HG02763 (cell line): ENCODE data around the gene IRF6.
"Not testable (repeated sequence)": the region's sequence is repeated elsewhere in the genome, so short reads cannot be mapped to it uniquely, and the experiment has no call there.

Experiments
- ATAC-seq: cut with Tn5 transposase; IDR thresholded peaks from one replicate; pipeline ENCODE4 v1.9.1; 2021; ENCODE audit warnings: mild to moderate bottlenecking, moderate library complexity; ENCODE audit not compliant: unreplicated experiment

Gene IRF6

GRCh38 chr1:209823143-209824041 lies 17.4 kb upstream of the IRF6 start:
- ATAC-seq, result no peak

DNA sequence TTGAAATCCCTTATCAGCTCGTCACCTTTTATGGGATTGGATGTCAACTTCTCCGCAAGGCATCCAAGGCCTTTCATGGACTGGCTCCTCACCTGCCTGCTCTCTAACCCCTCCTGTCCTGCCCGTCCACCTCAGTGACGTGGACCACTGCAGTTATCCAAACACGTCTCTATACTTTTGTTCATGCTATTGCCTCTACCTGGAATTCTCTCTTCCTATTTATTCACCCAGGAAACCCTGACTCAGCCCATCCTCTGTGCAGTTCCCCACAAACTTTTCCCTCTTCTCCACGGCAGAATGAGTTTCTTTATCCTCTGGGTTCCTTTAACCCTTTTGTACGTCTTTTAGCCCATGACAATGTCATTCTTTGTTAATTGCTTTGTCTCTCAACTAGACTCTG lies 16.8 kb upstream of the IRF6 start:
- no peak for ATAC-seq

- ATAC-seq, result no peak
Measured at GRCh38 chr1:209820986-209821385, 15.0 kb upstream of the IRF6 start.

GRCh38 chr1:209819058-209819457 lies 13.1 kb upstream of the IRF6 start:
- ATAC-seq, result no peak

GRCh38 chr1:209817691-209818090 lies 11.7 kb upstream of the IRF6 start:
- ATAC-seq, result no peak

- no peak for ATAC-seq
Measured at GRCh38 chr1:209816923-209817322, 11.0 kb upstream of the IRF6 start.

DNA sequence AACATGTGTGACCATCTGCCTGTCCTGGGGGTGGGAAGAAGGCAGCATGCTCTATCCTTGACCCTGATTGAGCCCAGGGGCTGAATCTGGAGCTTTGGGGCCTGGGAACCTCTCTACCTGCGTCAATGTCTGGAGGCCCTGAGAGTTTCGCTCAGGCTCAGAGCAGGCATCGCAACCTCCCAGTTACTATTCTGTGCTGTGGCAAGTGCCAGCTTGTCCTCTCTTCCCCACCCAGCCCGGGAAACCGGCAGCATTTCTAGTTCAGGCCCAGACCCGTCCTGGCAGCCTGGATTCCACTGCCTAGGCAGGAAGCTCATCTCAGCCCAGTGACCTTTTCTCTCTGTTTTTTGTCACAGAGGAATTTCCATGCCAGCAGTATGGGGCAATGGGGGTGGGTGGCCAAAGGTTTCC lies 10.0 kb upstream of the IRF6 start:
- ATAC-seq, result no peak

GRCh38 chr1:209815490-209815889 lies 9.5 kb upstream of the IRF6 start:
- no peak for ATAC-seq

GRCh38 chr1:209813902-209814301 lies 8.0 kb upstream of the IRF6 start:
- no peak for ATAC-seq

DNA sequence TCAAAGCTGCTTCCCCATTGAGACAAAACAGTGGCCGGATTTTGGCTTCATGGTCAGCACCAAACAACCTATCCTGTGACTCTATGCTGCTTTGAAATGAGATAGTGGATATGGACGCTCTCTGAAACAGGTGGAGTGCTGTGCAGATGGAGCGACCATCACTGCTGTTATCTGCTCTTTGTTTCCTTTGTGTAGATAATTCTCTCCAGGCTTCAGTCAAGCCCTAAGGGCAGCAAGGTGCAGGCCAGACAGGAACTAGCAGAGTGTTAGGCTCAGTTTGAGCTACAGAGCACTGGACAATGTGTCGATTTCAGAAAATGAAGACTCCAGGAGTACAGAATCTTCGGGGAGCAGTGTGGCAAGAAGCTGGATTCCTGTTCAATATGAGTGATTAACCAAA lies 4.8 kb upstream of the IRF6 start:
- no peak for ATAC-seq

GRCh38 chr1:209809611-209810010 lies 3.7 kb upstream of the IRF6 start:
- ATAC-seq, result no peak

GRCh38 chr1:209808059-209808581 lies 2.2 kb upstream of the IRF6 start:
- ATAC-seq, result no peak

DNA sequence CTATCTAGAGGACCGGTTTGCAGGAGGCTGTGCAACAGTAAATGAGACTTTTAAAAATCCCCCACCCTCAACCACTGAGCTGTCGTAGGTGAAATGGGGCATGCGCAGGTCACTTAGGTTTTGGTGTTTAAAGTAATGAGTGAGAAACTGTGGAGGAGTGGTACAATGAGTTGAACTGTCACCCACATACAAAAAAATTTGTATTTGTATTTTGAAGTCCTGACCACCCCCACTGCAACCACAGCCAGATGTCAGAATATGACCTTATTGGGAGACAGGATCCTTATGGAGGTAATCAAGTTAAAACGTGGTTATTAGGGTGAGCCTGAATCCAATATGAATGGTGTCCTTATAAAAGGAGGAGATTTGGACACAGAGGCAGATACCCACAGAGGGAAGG lies 1.6 kb upstream of the IRF6 start:
- ATAC-seq, result no peak

DNA sequence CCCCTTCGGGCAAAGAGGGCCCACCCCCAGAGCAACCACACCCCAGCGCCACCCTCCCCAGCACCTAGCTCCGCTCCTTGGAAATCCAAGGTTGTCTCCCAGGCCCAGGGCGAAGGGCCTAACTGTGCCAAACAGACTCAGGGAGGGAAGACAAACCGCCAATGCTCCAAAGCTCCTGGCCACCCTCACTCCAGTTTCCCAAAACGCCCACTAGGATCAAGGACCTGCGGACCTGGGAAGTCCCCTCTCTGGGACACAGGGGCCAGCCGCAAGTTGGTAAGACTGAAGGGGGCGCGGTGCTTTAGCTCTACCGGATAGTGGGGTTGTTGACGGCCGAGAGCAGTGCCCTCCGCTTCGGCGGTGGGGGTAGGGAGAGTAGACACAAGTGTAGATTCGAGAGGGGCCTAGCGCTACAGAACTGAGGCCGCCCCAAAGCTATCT lies 581 bp downstream of the IRF6 start:
- no peak for ATAC-seq

DNA sequence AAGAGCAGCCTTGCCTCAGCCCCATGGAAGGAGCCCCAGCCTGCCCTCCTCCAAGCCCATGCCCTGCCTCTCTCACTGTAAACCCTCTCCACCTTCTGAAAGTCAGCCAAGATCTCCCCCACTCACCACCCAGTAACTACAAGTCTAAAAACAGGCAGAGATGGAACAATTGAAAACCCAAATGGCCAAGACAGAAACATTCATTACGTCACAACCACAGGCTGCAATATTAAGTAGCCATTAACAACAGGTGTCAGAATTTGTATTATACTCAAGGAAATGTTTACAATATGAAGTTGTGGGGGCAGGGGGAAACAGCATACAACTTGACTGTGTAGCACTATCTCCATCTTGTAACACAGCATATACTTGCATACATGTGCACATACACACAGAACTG lies 2.4 kb downstream of the IRF6 start:
- no peak for ATAC-seq

DNA sequence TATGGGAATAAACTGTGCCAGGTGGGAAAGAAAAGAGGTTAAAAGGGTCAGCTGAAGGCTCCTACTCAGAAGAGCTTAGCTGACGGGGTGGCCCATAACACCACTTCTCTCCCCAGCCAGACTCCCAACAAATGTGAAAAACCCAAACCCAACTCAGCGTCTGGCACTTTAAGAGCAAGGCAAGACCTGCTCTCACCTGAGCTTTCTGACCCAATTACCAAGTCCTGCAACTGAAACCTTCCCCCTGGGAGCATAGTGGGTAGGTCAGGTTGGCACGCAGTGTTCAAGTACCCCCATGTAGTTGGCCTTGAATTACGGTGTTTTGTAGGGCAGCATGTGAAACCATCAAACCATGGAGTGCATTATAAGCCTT lies 3.2 kb downstream of the IRF6 start:
- no peak for ATAC-seq

GRCh38 chr1:209802117-209802779 lies 3.7 kb downstream of the IRF6 start:
- ATAC-seq, result no peak

- no peak for ATAC-seq
Measured at GRCh38 chr1:209800984-209801834, 4.7 kb downstream of the IRF6 start.

GRCh38 chr1:209797978-209798639 lies 7.8 kb downstream of the IRF6 start:
- ATAC-seq, result no peak

DNA sequence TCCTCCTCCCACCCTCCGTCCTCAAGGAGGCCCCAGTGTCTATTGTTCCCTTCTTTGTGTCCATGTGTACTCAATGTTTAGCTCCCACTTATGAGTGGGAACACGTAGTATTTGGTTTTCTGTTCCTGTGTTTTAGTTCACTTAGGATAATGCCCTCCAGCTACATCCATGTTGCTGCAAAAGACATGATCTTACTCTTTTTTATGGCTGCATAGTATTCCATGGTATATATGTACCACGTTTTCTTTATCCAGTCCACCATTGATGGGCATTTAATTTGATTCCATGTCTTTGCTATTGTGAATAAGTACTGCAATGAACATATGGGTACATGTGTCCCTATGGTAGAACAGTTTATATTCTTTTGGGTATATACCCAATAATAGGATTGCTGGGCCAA lies 12.2 kb downstream of the IRF6 start:
- not testable (repeated sequence) for ATAC-seq

DNA sequence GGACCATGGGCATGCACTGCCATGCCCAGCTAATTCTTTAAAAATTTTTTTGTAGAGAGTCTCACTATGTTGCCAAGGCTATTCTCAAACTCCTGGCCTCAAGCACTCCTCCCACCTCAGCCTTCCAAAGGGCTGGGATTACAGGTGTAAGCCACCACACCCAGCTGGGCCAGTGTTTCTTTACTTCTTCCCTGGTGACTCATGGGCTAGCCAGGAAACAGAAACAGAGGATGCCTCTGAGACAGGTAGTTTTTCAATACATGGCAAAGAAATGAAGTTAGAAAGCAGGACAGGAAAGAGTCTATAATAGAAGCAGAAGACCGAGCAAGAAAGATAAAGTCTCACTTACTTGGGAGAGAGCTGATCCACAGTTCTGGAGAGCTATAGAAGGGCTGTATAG lies 14.0 kb downstream of the IRF6 start:
- no peak for ATAC-seq
